Activated CD8-positive, alpha-beta memory T cell treated with anti-CD3 and anti-CD28 coated beads for 48 hours (primary cell): ENCODE measurements around the gene SLC25A25.
"Not testable (repeated sequence)": the region's sequence is repeated elsewhere in the genome, so short reads cannot be mapped to it uniquely, and the experiment has no call there.

Experiments
- DNase-seq, 3 experiments: peaks; one replicate each; pipeline ENCODE4 v3.0.0-alpha.2; 2020; ENCODE audit warnings: low read depth in 2 of 3, low spot score in 2 of 3

SLC25A25 gene

GRCh38 chr9:128051932-128052709, 15.9 kb upstream of the SLC25A25 start:
- DNase-seq: no peak

- no peak for DNase-seq
These were observed 14.5 kb upstream of the SLC25A25 start for GRCh38 chr9:128053560-128053959.

GRCh38 chr9:128054087-128054486, 13.9 kb upstream of the SLC25A25 start:
- no peak for DNase-seq

- no peak for DNase-seq
These were observed 12.5 kb upstream of the SLC25A25 start for GRCh38 chr9:128055344-128056040.

- DNase-seq: no peak
These were observed 11.9 kb upstream of the SLC25A25 start for GRCh38 chr9:128056086-128056485.

- DNase-seq: no peak
These were observed 10.9 kb upstream of the SLC25A25 start for GRCh38 chr9:128056887-128057723.

- DNase-seq: no peak
These were observed 10.2 kb upstream of the SLC25A25 start for GRCh38 chr9:128057724-128058409.

- DNase-seq: no peak
These were observed 8.6 kb upstream of the SLC25A25 start for GRCh38 chr9:128059365-128059983.

GRCh38 chr9:128061275-128061960, 6.6 kb upstream of the SLC25A25 start:
- DNase-seq: no peak

GRCh38 chr9:128062279-128062678, 5.8 kb upstream of the SLC25A25 start:
- DNase-seq: no peak

GRCh38 chr9:128062846-128063831, 4.9 kb upstream of the SLC25A25 start:
- DNase-seq: no peak

- no peak for DNase-seq
These were observed 1.9 kb upstream of the SLC25A25 start for GRCh38 chr9:128065907-128066712.

- DNase-seq: peak; percentile 89 to 95 (median 93)
These were observed 1.1 kb upstream of the SLC25A25 start, which contains the start of gene NAIF1 for GRCh38 chr9:128066713-128067644. NAIF1 (minus strand) TSS chr9:128067320; CDS start chr9:128067101, 219 bp downstream.

GRCh38 chr9:128068386-128069205, 564 bp downstream of the SLC25A25 start:
- DNase-seq: no peak

GRCh38 chr9:128070874-128071273, 2.8 kb downstream of the SLC25A25 start:
- DNase-seq: no peak

- DNase-seq: not testable (repeated sequence)
These were observed 3.4 kb downstream of the SLC25A25 start for GRCh38 chr9:128071475-128071874.
